ENCODE measurements around the gene SMYD3. TPM values are rescaled to one million over a fixed set of nuclear protein-coding genes. Genes with fewer than 3 reads are reported as not detected.

The SMYD3 gene
- total and polyA plus RNA-seq, 10 of the 15 experiments (the other 5 are each of a cell fraction or from before 2014, with no cell fraction given), result 18.3 to 54.0 (median 24.8) TPM

DNA sequence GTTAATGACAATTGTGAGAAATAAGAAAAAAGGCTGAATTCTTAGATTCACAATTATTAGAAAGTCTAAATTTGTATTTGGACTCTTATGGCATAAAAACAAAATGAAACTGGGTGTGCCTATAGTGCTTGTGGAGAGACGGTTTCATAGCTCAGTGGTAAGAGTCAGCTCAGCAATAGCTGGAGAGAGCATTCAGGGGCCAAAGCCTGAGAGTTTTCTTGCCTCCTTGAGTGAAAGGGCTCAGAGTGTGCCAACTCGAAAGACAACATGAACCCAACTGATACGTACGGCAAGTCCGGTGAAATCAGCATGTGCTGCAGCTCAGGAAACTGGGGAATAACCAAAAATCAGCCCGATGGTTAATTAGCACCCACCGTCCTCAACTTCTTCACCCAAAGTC lies 577.9 kb downstream of the SMYD3 start:
- no peak overlapping the region for H2AFZ ChIP-seq (ENCODE audit: control insufficient read depth, low read depth, low read length)
- DNase-seq (ENCODE audit: low read depth, low spot score) (no peak), FAIRE-seq (no peak), ATAC-seq (no peak)
- H3K4me3 ChIP-seq, result no peak overlapping the region
- H3K9me3 ChIP-seq (replicated peaks; ENCODE audit: control insufficient read depth, insufficient read depth, low read length), result no peaks in the 10 kb centered on the region
- no peaks in the 10 kb centered on the region for H3K4me1 ChIP-seq (ENCODE audit: control insufficient read depth, insufficient read depth, low read length)
- POLR2A ChIA-PET, result interaction anchor here (1.1 kb wide), 1 partner anchor 14 kb away, joined by 3 read pairs; no protein-coding TSS in a partner anchor
- H4K20me1 ChIP-seq (ENCODE audit: control insufficient read depth, insufficient read depth), result no peaks in the 10 kb centered on the region
- intact Hi-C loops (cut with micrococcal nuclease; ENCODE audit: unreplicated experiment), result no loop called here
- H3K27me3 ChIP-seq (replicated peaks in 1 of 2; ENCODE audit: control insufficient read depth in 2 of 2, insufficient read depth in 2 of 2, low read length in 1 of 2), result no peaks in the 10 kb centered on the region
- WGBS (ENCODE audit: insufficient coverage, insufficient replicate concordance, low lambda C conversion rate, missing lambda C conversion rate), result 99% methylated on average over 7 of the region's 7 CpGs
- SMC1A ChIA-PET (ENCODE audit: uncharacterized antibody, unreplicated experiment), result interaction anchor here (1.4 to 2.3 kb wide), 2 partner anchors 14 to 19 kb away, joined by 4 to 7 read pairs; no protein-coding TSS in a partner anchor
- no peak overlapping the region for H3K4me2 ChIP-seq (ENCODE audit: control insufficient read depth, insufficient read depth)
- no peaks in the 10 kb centered on the region for H3K79me2 ChIP-seq (ENCODE audit: control insufficient read depth, insufficient read depth, low read length)
- no peak overlapping the region for H3K9ac ChIP-seq (ENCODE audit: control insufficient read depth, insufficient read depth, low read length)
- H3K27ac ChIP-seq (ENCODE audit: control insufficient read depth, insufficient read depth), result no peak overlapping the region
- TF ChIP-seq PAX5 (IDR thresholded peaks at IDR 0.05; ENCODE audit: borderline replicate concordance, low read depth, low read length) (no peak), BCLAF1 (IDR thresholded peaks at IDR 0.05) (no peak), NFYB (IDR thresholded peaks at IDR 0.05; ENCODE audit: insufficient read depth, low read depth, low read length) (no peak), USF1 (IDR thresholded peaks at IDR 0.05; ENCODE audit: borderline replicate concordance, extremely low read length, insufficient read depth, low read depth, low read length) (no peak), NFYA (IDR thresholded peaks at IDR 0.05; ENCODE audit: borderline replicate concordance, low read depth, low read length) (no peak), HDAC6 (IDR thresholded peaks at IDR 0.05; ENCODE audit: unreplicated experiment) (no peak), FOXK2 (IDR thresholded peaks at IDR 0.05) (no peak), POLR2A (IDR thresholded peaks at IDR 0.05; ENCODE audit: low read depth, low read length) (no peak)
- H3K36me3 ChIP-seq (ENCODE audit: control insufficient read depth in 2 of 2, insufficient read depth in 2 of 2, low read length in 1 of 2), result no peaks in the 10 kb centered on the region
- RAD21 ChIA-PET (ENCODE audit: unreplicated experiment), result no interaction called here
- no TSS peak for BruUV-seq (replicated peaks)
- CTCF ChIA-PET, result interaction anchor here (1.2 to 1.9 kb wide), 4 partner anchors 11 to 41 kb away, joined by 3 to 4 read pairs (median 4); no protein-coding TSS in a partner anchor
- in situ Hi-C loops (cut with MboI), result no loop called here
